A673 (cell line): Measurements from ENCODE around the gene TRMO. TPM values are rescaled to one million over a fixed set of nuclear protein-coding genes. Genes with fewer than 3 reads are reported as not detected.

Experiments
- BruUV-seq: library from RNA; stranded (reverse); fragments of 400-500 nt; replicated peaks from 2 replicates; lab custom pipeline; 2021; lab: Mats Ljungman, UMichigan
- CTCF ChIA-PET: fragments of 300-600 bp; sonication (Branson Sonifier 250); formaldehyde crosslinking; loops from one replicate; lab custom pipeline; 2022; ENCODE audit warnings: antibody characterized with exemption; lab: Charles Lee
- POLR2A ChIA-PET: fragments of 300-600 bp; sonication (Branson Sonifier 250); formaldehyde crosslinking; loops from one replicate; lab custom pipeline; 2022; ENCODE audit warnings: antibody characterized with exemption; ENCODE audit not compliant: low non-redundant PET; lab: Charles Lee
- DNase-seq: peaks from one replicate; pipeline ENCODE4 v3.0.0-alpha.2; 2015; ENCODE audit warnings: low spot score
- H3K27ac ChIP-seq: fragments of 200-600 bp; sonication (generic); 2 replicates; pipeline ENCODE4 v1.5.1; 2016; ENCODE audit warnings: mixed run types, low read depth, mild to moderate bottlenecking, mixed read lengths, antibody characterized with exemption, low read length; ENCODE audit not compliant: poor library complexity, severe bottlenecking
- H3K27me3 ChIP-seq: fragments of 200-600 bp; sonication (generic); replicated peaks from 2 replicates; pipeline ENCODE4 v1.6.1; 2017; ENCODE audit warnings: mixed run types, low read depth, mild to moderate bottlenecking, mixed read lengths, antibody characterized with exemption, low read length; ENCODE audit not compliant: insufficient read depth, poor library complexity
- H3K36me3 ChIP-seq: fragments of 200-600 bp; sonication (generic); 2 replicates; pipeline ENCODE4 v1.6.1; 2016; ENCODE audit warnings: mixed run types, mild to moderate bottlenecking, mixed read lengths, antibody characterized with exemption, low read length; ENCODE audit not compliant: insufficient read depth, poor library complexity, severe bottlenecking
- H3K4me1 ChIP-seq: fragments of 200-600 bp; sonication (generic); 2 replicates; pipeline ENCODE4 v1.6.1; 2017; ENCODE audit warnings: mixed run types, mild to moderate bottlenecking, mixed read lengths, antibody characterized with exemption, low read length; ENCODE audit not compliant: insufficient read depth, poor library complexity, severe bottlenecking
- H3K4me3 ChIP-seq: fragments of 200-600 bp; sonication (generic); 2 replicates; pipeline ENCODE4 v1.5.1; 2016; ENCODE audit warnings: low read depth, mixed run types, mild to moderate bottlenecking, mixed read lengths, low read length; ENCODE audit not compliant: poor library complexity, severe bottlenecking
- H3K9me3 ChIP-seq: fragments of 200-600 bp; sonication (generic); 2 replicates; pipeline ENCODE4 v1.6.1; 2016; ENCODE audit warnings: mixed run types, low read depth, mild to moderate bottlenecking, mixed read lengths, antibody characterized with exemption, low read length; ENCODE audit not compliant: poor library complexity, severe bottlenecking
- CTCF ChIP-seq: fragments of 300-800, 200-600 bp; sonication (generic); conservative IDR thresholded peaks from 2 replicates; pipeline ENCODE4 v1.5.1; 2017; ENCODE audit warnings: low read depth, mild to moderate bottlenecking, antibody characterized with exemption, low read length, moderate library complexity, mixed read lengths
- EZH2 ChIP-seq: fragments of 200-600 bp; sonication (generic); IDR thresholded peaks from 2 replicates; pipeline ENCODE4 v1.6.1; 2017; ENCODE audit warnings: borderline replicate concordance, low read depth, mild to moderate bottlenecking, mixed read lengths, antibody characterized with exemption, low read length; ENCODE audit not compliant: poor library complexity, severe bottlenecking
- intact Hi-C: fragments of 100-400 bp; cut with micrococcal nuclease; formaldehyde crosslinking; loops from one replicate; pipeline ENCODE4 v1.10.0; 2022; ENCODE audit not compliant: unreplicated experiment
- total RNA-seq: library from RNA; stranded (reverse); gene quantifications from 2 replicates; pipeline ENCODE4 v1.2.3, GENCODE V29; 2021

Gene TRMO
- total RNA-seq, 1 experiment from 2014 or later, result 8.9 TPM

GRCh38 chr9:97933297-97933998 lies 11.1 kb upstream of the TRMO start:
- peaks cover 91% of the 10 kb centered on the region for H3K27me3 ChIP-seq
- H3K4me3 ChIP-seq, result no peak overlapping the region
- H3K4me1 ChIP-seq, result no peaks in the 10 kb centered on the region
- CTCF ChIA-PET, result no interaction called here
- no peaks in the 10 kb centered on the region for H3K36me3 ChIP-seq
- H3K9me3 ChIP-seq, result no peaks in the 10 kb centered on the region
- DNase-seq, result no peak
- H3K27ac ChIP-seq, result no peak overlapping the region
- POLR2A ChIA-PET, result no interaction called here
- no peak for TF ChIP-seq CTCF
- no peak for TF ChIP-seq EZH2
- intact Hi-C loops, result no loop called here
- BruUV-seq, result no TSS peak

- no TSS peak for BruUV-seq
- no peak overlapping the region for H3K27ac ChIP-seq
- no peak for DNase-seq
- intact Hi-C loops, result no loop called here
- H3K36me3 ChIP-seq, result no peaks in the 10 kb centered on the region
- CTCF ChIA-PET, result no interaction called here
- POLR2A ChIA-PET, result no interaction called here
- no peaks in the 10 kb centered on the region for H3K4me1 ChIP-seq
- no peak for TF ChIP-seq EZH2
- TF ChIP-seq CTCF, result no peak
- H3K9me3 ChIP-seq, result no peaks in the 10 kb centered on the region
- H3K4me3 ChIP-seq, result no peak overlapping the region
- H3K27me3 ChIP-seq, result peaks cover 89% of the 10 kb centered on the region
Observed at GRCh38 chr9:97930972-97931371, 8.7 kb upstream of the TRMO start.

DNA sequence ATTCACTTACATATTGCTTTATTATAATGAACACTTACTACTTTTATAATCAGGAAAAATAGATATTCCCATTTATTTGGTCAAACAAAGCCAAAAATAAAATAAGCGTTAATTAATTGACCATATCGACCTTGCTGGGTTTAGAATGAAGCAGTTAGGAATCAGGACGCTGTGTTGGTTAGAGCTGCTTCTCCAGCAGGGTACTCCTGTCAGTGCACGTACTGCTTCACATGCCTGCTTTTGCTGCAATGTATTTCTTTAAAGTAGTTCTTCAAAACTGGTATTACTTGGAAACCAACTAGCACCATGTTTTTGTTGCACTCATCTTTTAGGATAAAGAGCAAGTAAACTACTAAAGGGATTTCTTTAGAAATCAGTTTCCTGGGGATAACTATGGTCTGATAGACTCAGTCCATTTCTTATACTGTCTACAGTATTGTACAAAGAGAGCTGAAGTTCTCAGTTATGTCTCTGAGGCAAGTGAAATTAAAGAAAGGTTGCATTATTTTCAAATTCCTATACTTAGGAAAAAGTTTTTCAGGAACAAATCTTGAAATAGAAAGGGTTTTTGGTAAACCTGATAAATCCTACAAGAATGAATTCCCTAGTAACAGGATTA lies 6.8 kb upstream of the TRMO start:
- ChIA-PET CTCF (no interaction called here), POLR2A (no interaction called here)
- Histone ChIP-seq H3K27ac (no peak overlapping the region), H3K9me3 (no peaks in the 10 kb centered on the region), H3K4me1 (no peaks in the 10 kb centered on the region), H3K27me3 (peaks cover 82% of the 10 kb centered on the region), H3K4me3 (no peak overlapping the region), H3K36me3 (no peaks in the 10 kb centered on the region)
- no peak for DNase-seq
- no TSS peak for BruUV-seq
- TF ChIP-seq EZH2, result no peak
- no peak for TF ChIP-seq CTCF
- intact Hi-C loops, result no loop called here
